GM19463 (cell line): ENCODE data around the gene SLA2.
A peak's percentile ranks its signal among the peaks of the same experiment; 100 is the strongest.
"Not testable (repeated sequence)": the region's sequence is repeated elsewhere in the genome, so short reads cannot be mapped to it uniquely, and the experiment has no call there.

Source experiments
- ATAC-seq: cut with Tn5 transposase; IDR thresholded peaks from one replicate; pipeline ENCODE4 v1.9.1; 2021; ENCODE audit warnings: mild to moderate bottlenecking, moderate library complexity; ENCODE audit not compliant: unreplicated experiment

SLA2 gene

GRCh38 chr20:36611625-36612024 lies 34.4 kb downstream of the SLA2 start:
- no peak for ATAC-seq

DNA sequence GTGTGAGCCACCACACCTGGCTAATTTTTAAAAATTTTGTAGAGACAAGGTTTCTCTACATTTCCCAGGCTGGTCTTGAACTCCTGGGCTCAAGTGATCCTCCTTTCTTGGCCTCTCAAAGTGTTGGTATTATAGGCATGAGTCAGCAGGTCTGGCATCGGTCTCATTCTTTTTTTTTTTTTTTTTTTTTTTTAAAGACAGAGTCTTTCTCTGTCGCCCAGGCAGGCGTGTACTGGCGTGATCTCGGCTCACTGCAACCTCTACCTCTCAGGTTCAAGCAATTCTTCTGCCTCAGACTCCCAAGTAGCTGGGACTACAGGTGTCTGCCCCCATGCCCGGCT lies 37.6 kb downstream of the SLA2 start:
- not testable (repeated sequence) for ATAC-seq

GRCh38 chr20:36607586-36608387 lies 38.2 kb downstream of the SLA2 start:
- ATAC-seq, result no peak

DNA sequence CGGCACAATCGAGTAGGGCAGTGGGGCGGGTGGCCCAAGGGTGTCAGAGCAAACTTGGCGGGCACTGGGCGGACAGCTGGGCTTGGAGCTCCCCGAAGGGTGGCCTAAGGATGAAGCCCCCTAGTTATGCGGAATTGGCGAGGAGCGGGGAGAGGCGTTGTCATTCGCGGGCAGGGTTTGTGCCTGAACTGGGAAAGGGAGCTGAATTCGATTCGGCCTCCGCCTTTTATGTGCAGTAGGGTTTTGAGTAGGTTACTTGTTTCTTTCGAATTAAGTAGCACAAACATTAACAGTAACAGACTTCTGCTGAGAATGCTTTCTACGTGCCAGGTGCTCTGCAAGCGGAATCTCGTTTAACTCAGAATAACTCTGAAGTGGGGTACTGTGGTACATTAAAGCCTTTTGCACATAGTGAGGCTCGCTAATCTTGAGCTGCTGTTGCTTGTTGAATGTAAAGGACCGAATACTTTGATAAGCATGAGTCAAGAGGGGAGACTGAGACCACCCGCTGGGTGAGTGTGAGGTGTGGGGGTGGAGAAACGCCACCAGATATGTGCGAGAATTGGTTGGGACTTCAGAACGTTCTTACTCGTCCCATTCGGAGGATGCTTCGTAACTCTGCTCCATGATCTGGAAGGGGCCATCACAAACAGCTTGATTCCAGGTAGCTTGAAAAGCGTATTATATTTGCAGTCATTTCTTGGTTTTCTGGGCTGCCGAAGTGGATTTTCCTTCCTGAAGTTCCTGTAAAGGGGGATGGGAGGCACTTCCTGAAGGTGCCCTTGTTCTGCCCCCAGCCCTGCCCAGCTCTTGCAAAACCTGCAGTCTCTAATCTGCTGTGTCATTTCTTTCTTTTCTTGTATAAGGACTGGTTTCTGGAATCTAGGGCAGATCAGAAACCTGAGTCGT lies 39.6 kb downstream of the SLA2 start:
- no peak for ATAC-seq

GRCh38 chr20:36605399-36606157 lies 40.4 kb downstream of the SLA2 start, which contains the start of gene RAB5IF:
Gene RAB5IF, plus strand, starts transcription at chr20:36605779. Its CDS starts 173 bp downstream, at chr20:36605952.
- peak; percentile 88 for ATAC-seq

GRCh38 chr20:36604952-36605398 lies 41.0 kb downstream of the SLA2 start:
- peak; percentile 28 for ATAC-seq

DNA sequence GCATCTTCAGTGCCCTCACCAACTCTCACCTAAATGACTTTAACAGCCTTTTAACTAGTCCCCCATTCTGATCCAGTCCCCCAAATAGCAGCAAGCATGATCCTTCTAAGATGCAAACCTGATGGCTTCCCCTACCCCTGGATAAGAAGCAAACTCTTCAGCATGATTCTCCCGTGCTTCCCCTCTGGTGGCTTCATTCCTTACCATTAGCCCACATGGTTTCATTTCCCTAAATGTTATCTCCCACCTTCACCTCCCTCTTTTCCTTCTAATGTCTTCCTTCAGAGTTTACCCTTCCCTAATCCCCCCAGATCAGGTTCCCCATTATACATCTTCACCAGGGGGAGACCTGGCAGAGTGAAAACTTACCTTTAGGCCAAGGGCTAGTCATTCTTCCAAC lies 44.5 kb downstream of the SLA2 start:
- no peak for ATAC-seq

DNA sequence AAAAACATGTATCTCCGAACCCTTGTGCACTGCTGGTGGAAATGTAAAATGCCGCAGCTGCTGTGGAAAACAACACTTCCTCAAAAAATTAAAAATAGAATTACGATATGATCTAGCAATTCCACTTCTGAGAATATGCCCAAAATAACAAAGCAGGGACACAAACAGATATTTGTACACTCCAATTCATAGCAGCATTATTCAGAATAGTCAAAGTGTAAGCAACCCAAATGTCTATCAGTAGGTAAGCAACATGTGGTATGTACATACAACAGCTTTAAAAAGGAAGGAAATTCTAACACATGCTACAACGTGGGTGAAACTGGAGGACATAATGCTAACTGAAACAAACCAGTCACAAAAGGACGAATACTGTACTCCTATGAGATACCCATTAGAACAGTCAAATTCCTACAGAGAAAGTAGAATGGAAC lies 46.1 kb downstream of the SLA2 start:
- ATAC-seq, result no peak

GRCh38 chr20:36593347-36593929 lies 52.6 kb downstream of the SLA2 start:
- no peak for ATAC-seq

- no peak for ATAC-seq
Measured at GRCh38 chr20:36591854-36592641, 53.9 kb downstream of the SLA2 start.

- ATAC-seq, result no peak
Measured at GRCh38 chr20:36591281-36591680, 54.7 kb downstream of the SLA2 start.

DNA sequence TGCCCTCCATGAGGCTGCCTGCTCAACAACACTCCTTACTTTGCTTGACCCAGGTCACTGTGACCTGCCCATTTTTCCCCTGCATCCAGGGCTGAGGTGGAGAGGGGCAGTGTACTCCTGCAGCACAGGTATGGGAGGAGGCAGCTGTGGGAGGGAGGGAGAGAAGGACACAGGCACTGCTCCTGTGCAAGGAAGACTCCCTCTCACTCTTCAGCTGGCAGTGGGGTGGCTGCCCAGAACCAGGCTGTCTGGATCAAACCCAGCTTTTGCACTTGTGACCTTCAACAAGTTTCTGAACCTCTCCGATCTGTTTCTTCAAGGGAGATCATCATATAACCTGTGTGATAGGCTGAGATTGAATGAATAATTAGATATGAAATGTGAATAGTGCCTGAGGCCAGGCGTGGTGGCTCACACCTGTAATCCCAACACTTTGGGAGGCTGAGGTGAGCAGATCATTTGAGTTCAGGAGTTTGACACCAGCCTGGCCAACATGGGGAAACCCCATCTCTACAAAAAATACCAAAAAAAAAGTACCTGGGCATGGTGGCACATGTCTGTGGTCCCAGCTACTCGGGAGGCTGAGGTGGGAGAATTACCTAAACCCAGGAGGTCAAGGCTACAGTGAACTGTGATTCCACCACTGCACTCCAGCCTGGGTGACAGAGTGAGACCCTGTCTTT lies 58.5 kb downstream of the SLA2 start:
- ATAC-seq, result no peak

DNA sequence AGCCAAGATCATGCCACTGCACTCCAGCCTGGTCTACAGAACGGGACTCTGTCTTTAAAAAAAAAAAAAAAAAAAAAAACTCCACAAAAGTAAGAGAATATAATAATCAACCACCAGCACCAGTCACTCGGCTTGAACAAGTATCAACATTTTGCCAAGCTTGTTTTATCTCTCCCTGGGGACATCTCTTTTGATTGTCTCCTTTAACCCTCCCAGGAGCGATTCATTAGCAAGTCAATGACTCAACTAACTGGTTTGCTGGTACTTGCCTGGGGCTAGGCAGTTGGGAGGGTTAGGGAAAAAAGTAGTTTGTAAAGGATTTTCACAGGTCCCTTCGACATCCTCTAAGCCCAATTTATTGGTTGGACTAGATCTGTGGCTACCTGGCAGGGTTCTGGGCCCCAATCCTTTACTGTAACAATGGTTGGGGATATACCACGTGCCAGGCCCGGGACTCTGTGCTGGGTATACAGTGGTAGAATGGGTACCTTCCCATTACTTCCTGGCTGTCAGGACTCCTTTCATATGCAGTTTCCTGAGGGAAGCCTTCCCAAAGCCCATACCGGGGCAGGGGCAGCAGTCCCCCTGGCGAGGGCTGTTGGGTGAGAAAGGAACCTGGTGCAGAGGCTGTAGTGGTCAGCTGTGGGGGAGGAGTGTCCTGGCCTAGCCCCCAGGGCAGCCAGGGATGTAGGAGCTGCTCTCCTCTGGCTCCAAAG lies 60.4 kb downstream of the SLA2 start:
- no peak for ATAC-seq

- no peak for ATAC-seq
Measured at GRCh38 chr20:36584018-36584481, 61.9 kb downstream of the SLA2 start.

- ATAC-seq, result no peak
Measured at GRCh38 chr20:36582821-36583220, 63.2 kb downstream of the SLA2 start.

DNA sequence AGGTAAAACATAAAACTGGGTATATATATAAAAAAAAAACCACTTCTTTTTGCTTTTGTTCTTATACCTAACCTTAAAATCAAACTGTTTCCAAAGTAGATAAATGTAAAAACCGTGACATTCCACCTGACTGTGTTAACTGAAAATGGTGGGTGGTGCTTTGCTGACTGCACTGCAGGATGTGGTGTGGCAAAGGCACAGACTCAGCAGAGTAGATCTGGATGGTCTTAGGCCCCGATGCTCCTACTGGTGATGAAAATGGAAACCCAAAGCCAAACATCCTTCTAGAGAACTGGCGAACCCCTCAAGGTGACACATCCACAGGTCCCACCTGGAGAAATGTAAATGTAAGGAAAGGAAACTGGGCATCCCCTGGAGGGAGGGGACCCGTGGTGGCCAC lies 63.7 kb downstream of the SLA2 start:
- ATAC-seq, result no peak

- no peak for ATAC-seq
Measured at GRCh38 chr20:36579996-36580545, 65.9 kb downstream of the SLA2 start.

DNA sequence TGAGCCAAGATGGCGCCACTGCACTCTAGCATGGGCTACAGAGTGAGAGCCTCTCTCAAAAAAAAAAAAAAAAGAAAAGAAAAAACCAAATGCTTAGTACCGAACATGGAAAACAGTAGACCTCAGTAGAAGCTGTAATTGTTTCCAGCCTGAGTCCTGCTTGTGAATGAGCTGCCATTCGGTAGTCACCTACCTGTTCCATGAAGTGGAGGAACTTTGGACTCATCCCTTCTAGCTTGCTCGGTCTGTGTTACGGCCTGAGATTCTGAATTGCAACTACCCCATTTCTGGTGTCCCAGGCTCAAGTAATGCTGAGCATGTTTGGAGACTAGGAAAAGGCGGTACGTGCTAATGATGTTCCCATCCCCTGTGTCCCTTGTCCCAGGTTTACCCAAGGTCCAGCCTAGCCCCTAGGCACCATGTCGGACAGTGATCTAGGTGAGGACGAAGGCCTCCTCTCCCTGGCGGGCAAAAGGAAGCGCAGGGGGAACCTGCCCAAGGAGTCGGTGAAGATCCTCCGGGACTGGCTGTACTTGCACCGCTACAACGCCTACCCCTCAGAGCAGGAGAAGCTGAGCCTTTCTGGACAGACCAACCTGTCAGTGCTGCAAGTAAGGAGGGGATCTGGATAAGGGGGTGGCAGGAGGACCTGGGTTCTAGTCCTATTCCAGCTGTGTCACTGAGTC lies 67.5 kb downstream of the SLA2 start:
- no peak for ATAC-seq
